H1 (cell line): Measurements from ENCODE around the gene NUDCD2. TPM values are rescaled to one million over a fixed set of nuclear protein-coding genes. Genes with fewer than 3 reads are reported as not detected.

Experiments used
- CTCF ChIA-PET: fragments of 300-600 bp; sonication (Branson Sonifier 250); formaldehyde crosslinking; loops from one replicate; lab custom pipeline; 2021; ENCODE audit not compliant: partially characterized antibody; lab: Charles Lee
- POLR2A ChIA-PET: fragments of 300-600 bp; sonication (Branson Sonifier 250); formaldehyde crosslinking; loops from one replicate; lab custom pipeline; 2021; ENCODE audit warnings: inconsistent platforms; ENCODE audit not compliant: partially characterized antibody; lab: Charles Lee
- DNase-seq, 2 experiments: peaks; one replicate each; pipeline versions ENCODE4 v3.0.0 to v3.0.0-alpha.2; 2010 to 2022; ENCODE audit warnings: low spot score in 2 of 2, low read depth in 1 of 2, mixed read lengths in 1 of 2
- FAIRE-seq: peaks from 2 replicates; lab custom pipeline; 2011; peaks lifted over from hg19 to GRCh38; lab: Jason Lieb, UNC
- H2AFZ ChIP-seq: 2 replicates; pipeline ENCODE4 v1.8.1; 2012; ENCODE audit warnings: low read length, inconsistent platforms
- H2AK5ac ChIP-seq: 2 replicates; pipeline ENCODE4 v1.6.1; 2013; ENCODE audit warnings: low read depth, low read length
- H2BK120ac ChIP-seq: replicated peaks from 2 replicates; pipeline ENCODE3; 2013; ENCODE audit warnings: low read depth, low read length, inconsistent platforms
- H2BK12ac ChIP-seq: 2 replicates; pipeline ENCODE4 v1.6.1; 2013; ENCODE audit warnings: low read depth, low read length
- H2BK15ac ChIP-seq: 2 replicates; pipeline ENCODE4 v1.6.1; 2013; ENCODE audit warnings: low read length
- H2BK20ac ChIP-seq: 2 replicates; pipeline ENCODE4 v1.6.1; 2013; ENCODE audit warnings: low read length
- H2BK5ac ChIP-seq: 2 replicates; pipeline ENCODE4 v1.6.1; 2013; ENCODE audit warnings: low read depth, low read length
- H3K14ac ChIP-seq: 2 replicates; pipeline ENCODE4 v1.6.1; 2013; ENCODE audit warnings: inconsistent platforms; ENCODE audit not compliant: insufficient read length
- H3K18ac ChIP-seq: 2 replicates; pipeline ENCODE4 v1.6.1; 2013; ENCODE audit warnings: low read length; ENCODE audit errors: extremely low read depth
- H3K23ac ChIP-seq: 2 replicates; pipeline ENCODE4 v1.6.1; 2013; ENCODE audit warnings: inconsistent platforms; ENCODE audit not compliant: insufficient read length
- H3K23me2 ChIP-seq: 2 replicates; pipeline ENCODE4 v1.6.1; 2013; ENCODE audit warnings: low read depth, low read length
- H3K27ac ChIP-seq: 2 replicates; pipeline ENCODE4 v1.6.1; 2011; ENCODE audit warnings: low read depth, low read length, inconsistent platforms
- H3K27me3 ChIP-seq, 4 experiments: replicated peaks in 1 of 4; 1 replicate in 1 of 4; 2 replicates in 3 of 4; pipeline versions ENCODE4 v1.6.1 to v1.8.1; 2011 to 2013; ENCODE audit warnings: low read length in 3 of 4, mild to moderate bottlenecking in 3 of 4, inconsistent platforms in 2 of 4, mixed read lengths in 2 of 4, moderate library complexity in 1 of 4; ENCODE audit not compliant: control insufficient read depth in 3 of 4, insufficient read depth in 3 of 4; ENCODE audit errors: extremely low read depth in 1 of 4
- H3K36me3 ChIP-seq, 4 experiments: 2 replicates each; pipeline versions ENCODE4 v1.6.1 to v1.8.1; 2011 to 2013; ENCODE audit warnings: mild to moderate bottlenecking in 4 of 4, low read length in 3 of 4, moderate library complexity in 2 of 4, control low read depth in 1 of 4, inconsistent platforms in 1 of 4; ENCODE audit not compliant: insufficient read depth in 4 of 4, control insufficient read depth in 2 of 4
- H3K4ac ChIP-seq: replicated peaks from 2 replicates; pipeline ENCODE3; 2013; ENCODE audit warnings: low read length, low read depth, mixed read lengths, inconsistent platforms; ENCODE audit not compliant: insufficient read length
- H3K4me1 ChIP-seq, 4 experiments: replicated peaks in 1 of 4; 1 replicate in 1 of 4; 2 replicates in 3 of 4; pipeline versions ENCODE4 v1.6.1 to v1.8.1; 2011 to 2013; ENCODE audit warnings: low read length in 3 of 4, inconsistent platforms in 2 of 4, mixed read lengths in 1 of 4; ENCODE audit not compliant: insufficient read depth in 4 of 4, control insufficient read depth in 3 of 4
- H3K4me2 ChIP-seq, 2 experiments: 2 replicates each; pipeline versions ENCODE4 v1.6.1 to v1.8.1; 2011 to 2013; ENCODE audit warnings: low read depth in 2 of 2, low read length in 2 of 2, control low read depth in 1 of 2, inconsistent platforms in 1 of 2, mild to moderate bottlenecking in 1 of 2; ENCODE audit not compliant: insufficient read depth in 1 of 2
- H3K4me3 ChIP-seq, 4 experiments: fragments of 200-600, 300-600 bp in 1 of 4; sonication (generic), shearing (Covaris generic), sonication (Bioruptor Twin) in 1 of 4; 2 replicates each; pipeline versions ENCODE4 v1.5.1 to v1.8.1; 2011 to 2016; ENCODE audit warnings: low read length in 4 of 4, low read depth in 3 of 4, control low read depth in 2 of 4, inconsistent platforms in 2 of 4, mild to moderate bottlenecking in 2 of 4, mixed read lengths in 1 of 4, moderate library complexity in 1 of 4; ENCODE audit not compliant: insufficient read depth in 2 of 4; ENCODE audit errors: extremely low read depth in 1 of 4
- H3K56ac ChIP-seq: replicated peaks from 2 replicates; pipeline ENCODE3; 2013; ENCODE audit warnings: low read depth, mild to moderate bottlenecking, mixed read lengths, low read length, inconsistent platforms; ENCODE audit not compliant: insufficient read length
- H3K79me1 ChIP-seq: 2 replicates; pipeline ENCODE4 v1.6.1; 2013; ENCODE audit warnings: low read depth, low read length, control low read depth
- H3K79me2 ChIP-seq, 2 experiments: 2 replicates each; pipeline versions ENCODE4 v1.6.1 to v1.8.1; 2012 to 2013; ENCODE audit warnings: low read length in 2 of 2, mild to moderate bottlenecking in 2 of 2, inconsistent platforms in 1 of 2; ENCODE audit not compliant: insufficient read depth in 2 of 2, control insufficient read depth in 1 of 2
- H3K9ac ChIP-seq, 4 experiments: replicated peaks in 1 of 4; 1 replicate in 1 of 4; 2 replicates in 3 of 4; pipeline versions ENCODE4 v1.6.1 to v1.8.1; 2011 to 2013; ENCODE audit warnings: low read depth in 3 of 4, low read length in 3 of 4, control low read depth in 2 of 4, mild to moderate bottlenecking in 2 of 4, moderate library complexity in 2 of 4, inconsistent platforms in 1 of 4; ENCODE audit errors: extremely low read depth in 1 of 4
- H3K9me3 ChIP-seq, 2 experiments: 2 replicates each; pipeline versions ENCODE4 v1.6.1 to v1.8.1; 2012 to 2013; ENCODE audit warnings: mild to moderate bottlenecking in 2 of 2, moderate library complexity in 2 of 2, control low read depth in 1 of 2, inconsistent platforms in 1 of 2, low read depth in 1 of 2, low read length in 1 of 2, mixed read lengths in 1 of 2; ENCODE audit not compliant: insufficient read depth in 2 of 2
- H4K20me1 ChIP-seq, 2 experiments: replicated peaks in 1 of 2; 2 replicates each; pipeline versions ENCODE3 to v1.8.1; 2011 to 2013; ENCODE audit warnings: inconsistent platforms in 2 of 2, low read length in 2 of 2, mild to moderate bottlenecking in 1 of 2; ENCODE audit not compliant: insufficient read depth in 2 of 2, control insufficient read depth in 1 of 2
- H4K5ac ChIP-seq: 2 replicates; pipeline ENCODE4 v1.6.1; 2013; ENCODE audit warnings: low read length, low read depth, mixed read lengths, inconsistent platforms; ENCODE audit not compliant: insufficient read length
- H4K8ac ChIP-seq: 2 replicates; pipeline ENCODE4 v1.8.0; 2013; ENCODE audit warnings: mild to moderate bottlenecking, moderate library complexity, low read length, inconsistent platforms; ENCODE audit not compliant: insufficient read depth; ENCODE audit errors: extremely low read depth
- H4K91ac ChIP-seq: replicated peaks from 2 replicates; pipeline ENCODE3; 2013; ENCODE audit warnings: low read length, mixed read lengths, inconsistent platforms; ENCODE audit not compliant: insufficient read length
- KDM4A ChIP-seq: IDR thresholded peaks from one replicate; pipeline ENCODE4 v1.7.1; 2012; ENCODE audit warnings: low read depth, mild to moderate bottlenecking, moderate library complexity, low read length, inconsistent platforms; ENCODE audit not compliant: severe bottlenecking
- SUZ12 ChIP-seq: fragments of 200-600 bp; sonication (generic); IDR thresholded peaks from 2 replicates; pipeline ENCODE4 v1.6.1; 2012; ENCODE audit warnings: mild to moderate bottlenecking, inconsistent platforms, low read length, moderate library complexity, mixed read lengths
- WGBS, 2 experiments: shearing (Covaris generic) in 1 of 2; methylation state at CpG; one replicate each; pipeline versions ENCODE4 v1.1.6 to v1.1.7; 2013 to 2015; ENCODE audit warnings: low lambda C conversion rate in 2 of 2, mixed read lengths in 2 of 2, inconsistent platforms in 1 of 2, low coverage in 1 of 2, missing lambda C conversion rate in 1 of 2; ENCODE audit not compliant: insufficient replicate concordance in 2 of 2, insufficient coverage in 1 of 2, insufficient read length in 1 of 2; ENCODE audit errors: extremely low coverage in 1 of 2, missing lambda C conversion rate in 1 of 2; 5-methylcytosine and 5-hydroxymethylcytosine counted together
- polyA plus RNA-seq, 7 experiments: library from polyadenylated mRNA; depleted of rRNA in 3 of 7; stranded (reverse) in 5 of 7; unstranded in 2 of 7; fragments of >200 nt in 5 of 7; fragments of 200-250 nt in 2 of 7; gene quantifications; 1 replicate in 5 of 7; 2 replicates in 1 of 7; 4 replicates in 1 of 7; pipeline versions ENCODE4 v1.2.1 to v1.2.3, GENCODE V29; 2011 to 2013; ENCODE audit warnings: missing spikeins in 2 of 7, mixed read lengths in 2 of 7
- total RNA-seq: library from RNA; stranded (reverse); fragmentation: NEBNext Ultra II Directional; extraction: Animal tissue kit (Norgen Biotek cat#: 25700); gene quantifications from 2 replicates; pipeline ENCODE4 v1.2.1, GENCODE V29; 2021

The NUDCD2 gene
- total and polyA plus RNA-seq, 2 of the 8 experiments (the other 6 are each of a cell fraction or from before 2014, with no cell fraction given), result 12.2 to 59.5 TPM

GRCh38 chr5:163404364-163405173 is 55.3 kb downstream of the NUDCD2 start:
- Histone ChIP-seq H3K36me3 (no peaks in the 10 kb centered on the region), H3K23ac (no peak overlapping the region), H2BK12ac (no peak overlapping the region), H4K5ac (no peak overlapping the region), H2BK120ac (no peak overlapping the region), H3K79me1 (no peaks in the 10 kb centered on the region), H2AFZ (no peak overlapping the region), H2BK20ac (no peak overlapping the region), H4K8ac (no peak overlapping the region), H3K79me2 (no peaks in the 10 kb centered on the region), H3K27ac (no peak overlapping the region), H2BK5ac (no peak overlapping the region), H2BK15ac (no peak overlapping the region), H3K4ac (no peak overlapping the region), H3K18ac (no peak overlapping the region), H4K20me1 (no peaks in the 10 kb centered on the region), H3K27me3 (no peaks in the 10 kb centered on the region), H2AK5ac (no peak overlapping the region), H3K14ac (no peak overlapping the region), H3K4me2 (no peak overlapping the region), H3K23me2 (no peaks in the 10 kb centered on the region), H3K56ac (peak overlapping the region; percentile 12), H3K4me3 (no peak overlapping the region), H4K91ac (no peak overlapping the region), H3K9ac (no peak overlapping the region), H3K4me1 (no peaks in the 10 kb centered on the region), H3K9me3 (no peaks in the 10 kb centered on the region)
- no peak for DNase-seq
- POLR2A ChIA-PET, result no interaction called here
- FAIRE-seq, result no peak
- 86% methylated on average over 10 of the region's 10 CpGs; no CpG with 5 or more reads in 1 of the 2 experiments for WGBS, 2 experiments
- CTCF ChIA-PET, result interaction anchor here (0.6 to 1.6 kb wide), 4 partner anchors 8 to 908 kb away, joined by 3 to 13 read pairs (median 4); no protein-coding TSS in a partner anchor
- TF ChIP-seq SUZ12 (no peak), KDM4A (no peak)
